Fibroblast of the conjunctiva (primary cell): ENCODE measurements around the gene ARMH4.
A peak's percentile ranks its signal among the peaks of the same experiment; 100 is the strongest.

Experiments used
- DNase-seq: peaks from one replicate; pipeline ENCODE4 v3.0.0-alpha.2; 2010; ENCODE audit warnings: low read depth

ARMH4 gene, protein sequence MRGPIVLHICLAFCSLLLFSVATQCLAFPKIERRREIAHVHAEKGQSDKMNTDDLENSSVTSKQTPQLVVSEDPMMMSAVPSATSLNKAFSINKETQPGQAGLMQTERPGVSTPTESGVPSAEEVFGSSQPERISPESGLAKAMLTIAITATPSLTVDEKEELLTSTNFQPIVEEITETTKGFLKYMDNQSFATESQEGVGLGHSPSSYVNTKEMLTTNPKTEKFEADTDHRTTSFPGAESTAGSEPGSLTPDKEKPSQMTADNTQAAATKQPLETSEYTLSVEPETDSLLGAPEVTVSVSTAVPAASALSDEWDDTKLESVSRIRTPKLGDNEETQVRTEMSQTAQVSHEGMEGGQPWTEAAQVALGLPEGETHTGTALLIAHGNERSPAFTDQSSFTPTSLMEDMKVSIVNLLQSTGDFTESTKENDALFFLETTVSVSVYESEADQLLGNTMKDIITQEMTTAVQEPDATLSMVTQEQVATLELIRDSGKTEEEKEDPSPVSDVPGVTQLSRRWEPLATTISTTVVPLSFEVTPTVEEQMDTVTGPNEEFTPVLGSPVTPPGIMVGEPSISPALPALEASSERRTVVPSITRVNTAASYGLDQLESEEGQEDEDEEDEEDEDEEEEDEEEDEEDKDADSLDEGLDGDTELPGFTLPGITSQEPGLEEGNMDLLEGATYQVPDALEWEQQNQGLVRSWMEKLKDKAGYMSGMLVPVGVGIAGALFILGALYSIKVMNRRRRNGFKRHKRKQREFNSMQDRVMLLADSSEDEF

DNA sequence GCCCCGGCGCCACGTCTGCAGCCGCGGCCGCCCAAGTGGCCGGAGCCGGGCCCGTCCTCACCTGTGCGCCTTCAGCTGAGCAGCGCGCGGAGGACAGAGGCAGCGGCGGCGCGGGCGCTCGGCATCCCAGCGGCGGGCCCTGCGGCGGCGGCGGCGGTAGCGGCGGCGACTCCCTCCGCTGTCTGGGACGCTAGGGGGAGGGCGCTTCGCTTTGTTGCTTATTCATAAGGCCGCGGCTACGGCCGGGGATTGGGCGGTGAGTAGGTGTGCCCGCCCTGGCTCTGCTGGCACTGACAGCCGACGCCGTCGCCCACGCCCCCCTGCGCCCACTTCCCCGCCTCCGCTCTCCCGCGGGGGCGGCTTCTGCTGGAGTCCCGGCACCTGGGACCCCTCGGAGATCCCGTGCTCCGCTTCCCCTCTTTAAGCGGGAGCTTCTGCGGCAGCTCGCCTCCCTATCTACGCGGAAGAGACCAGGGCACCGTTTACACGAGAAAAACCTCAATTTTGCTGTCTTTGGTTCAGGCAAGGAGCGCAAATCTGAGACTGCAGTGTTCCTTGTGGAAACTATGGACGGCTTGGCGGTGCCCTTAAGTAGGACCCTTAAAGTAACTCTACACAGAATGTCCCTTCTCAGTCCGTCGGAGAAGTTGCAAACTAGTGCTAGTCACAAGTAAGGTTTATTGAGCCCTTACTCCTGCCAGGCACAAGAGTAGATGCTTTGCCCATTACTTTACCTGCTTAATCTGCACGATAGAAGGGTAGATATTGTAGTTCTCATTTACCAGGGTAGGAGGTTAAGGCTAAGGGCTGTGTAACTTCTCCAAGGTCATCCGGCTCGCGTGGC is at the start of gene ARMH4:
Gene ARMH4, minus strand, starts transcription at position 200 of the 844 bp plus-strand sequence. CDS start 12,855 bp downstream, outside the sequence.
- peak; percentile 35 for DNase-seq

DNA sequence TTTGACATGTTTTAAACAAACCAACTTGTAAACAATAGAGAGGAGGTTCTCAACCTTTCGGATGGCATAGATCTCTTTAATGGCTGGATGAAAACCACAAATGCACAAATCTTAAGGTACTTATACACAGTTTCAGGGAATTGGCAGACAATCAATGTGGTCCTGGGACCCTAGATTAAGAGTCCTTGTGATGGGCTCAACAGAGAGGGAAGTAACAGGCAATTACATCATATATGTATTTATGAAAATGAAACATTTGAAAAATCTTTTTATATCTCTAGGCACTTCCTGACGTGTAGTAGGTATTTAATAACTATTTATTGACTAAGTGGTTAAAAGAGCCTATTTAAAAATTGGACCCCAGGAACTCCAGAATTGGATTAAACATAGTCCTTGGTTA is 48.8 kb upstream of the ARMH4 start:
- no peak for DNase-seq

DNA sequence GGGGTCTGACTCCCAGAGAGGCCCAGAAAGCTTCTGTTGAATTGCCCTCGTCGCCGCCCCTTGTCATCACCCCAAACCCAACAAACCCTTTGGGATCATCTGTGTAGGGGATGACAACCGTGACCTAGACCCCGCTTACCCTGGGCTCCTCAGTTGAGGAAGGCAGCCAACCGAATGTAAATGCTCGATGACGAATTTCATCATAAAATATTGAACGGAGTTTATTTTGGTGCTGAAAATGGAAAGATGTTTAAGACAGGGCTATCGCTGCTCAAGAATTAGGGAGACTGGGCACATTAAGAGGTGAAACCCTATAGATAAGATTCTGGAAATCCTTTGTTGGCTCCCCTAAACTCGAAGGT is 48.4 kb upstream of the ARMH4 start:
- no peak for DNase-seq

DNA sequence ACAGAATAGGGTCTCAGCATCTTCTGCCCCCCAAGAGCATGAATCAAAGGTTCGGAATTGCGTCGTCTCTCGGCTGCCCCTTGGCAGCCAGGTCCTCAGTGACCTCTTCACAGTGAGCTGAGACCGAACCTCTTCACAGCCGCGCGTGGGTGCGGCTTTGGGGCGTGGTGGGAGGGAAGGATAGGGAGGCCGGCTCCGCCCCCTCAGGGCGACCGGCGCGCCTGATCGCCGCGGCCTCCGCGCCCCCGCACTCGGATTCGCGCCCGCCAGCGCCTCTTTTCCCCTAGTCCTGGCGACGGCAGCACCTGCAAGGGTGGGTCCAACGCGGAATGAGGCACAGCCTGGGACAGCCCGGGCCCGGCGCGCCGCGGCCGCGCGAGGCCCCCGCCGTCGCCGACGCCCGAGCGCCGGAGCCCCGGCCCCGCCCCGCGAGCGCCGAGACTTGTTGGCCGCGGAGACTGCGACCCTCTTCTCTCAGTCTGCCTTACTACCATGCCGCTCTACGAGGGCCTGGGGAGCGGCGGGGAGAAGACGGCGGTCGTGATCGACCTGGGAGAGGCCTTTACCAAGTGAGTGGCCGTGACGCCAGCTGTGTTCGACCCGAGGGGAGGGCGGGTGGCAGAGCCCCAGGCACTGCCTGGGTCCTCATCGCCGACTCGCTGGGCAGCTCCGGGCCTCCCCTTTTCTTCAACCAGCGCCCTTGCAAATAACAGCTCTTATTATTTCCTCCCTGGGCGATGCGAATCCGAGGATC is 47.9 kb upstream of the ARMH4 start, which contains the start of gene ACTR10:
Gene ACTR10, plus strand, starts transcription at position 424 of the 754 bp plus-strand sequence. Its CDS starts 69 bp downstream, at position 493.
- peak; percentile 41 for DNase-seq

DNA sequence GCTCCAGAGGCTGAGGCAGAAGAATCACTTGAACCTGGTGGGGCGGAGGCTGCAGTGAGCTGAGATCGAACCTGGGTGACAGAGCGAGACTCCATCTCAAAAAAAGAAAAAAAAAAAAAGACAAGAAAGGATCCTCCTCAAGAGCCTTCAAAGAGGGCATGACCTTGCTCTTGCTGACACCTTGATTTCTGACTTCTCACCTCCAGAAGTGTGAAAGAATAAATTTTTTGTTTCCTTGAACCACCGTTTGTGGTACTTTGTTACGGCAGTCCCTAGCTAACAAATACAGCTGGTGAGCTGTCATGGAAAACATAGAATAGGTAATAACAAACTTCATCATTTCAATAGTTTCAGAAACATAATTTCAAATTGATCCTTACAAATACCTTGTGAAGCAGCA is 46.1 kb upstream of the ARMH4 start:
- no peak for DNase-seq

DNA sequence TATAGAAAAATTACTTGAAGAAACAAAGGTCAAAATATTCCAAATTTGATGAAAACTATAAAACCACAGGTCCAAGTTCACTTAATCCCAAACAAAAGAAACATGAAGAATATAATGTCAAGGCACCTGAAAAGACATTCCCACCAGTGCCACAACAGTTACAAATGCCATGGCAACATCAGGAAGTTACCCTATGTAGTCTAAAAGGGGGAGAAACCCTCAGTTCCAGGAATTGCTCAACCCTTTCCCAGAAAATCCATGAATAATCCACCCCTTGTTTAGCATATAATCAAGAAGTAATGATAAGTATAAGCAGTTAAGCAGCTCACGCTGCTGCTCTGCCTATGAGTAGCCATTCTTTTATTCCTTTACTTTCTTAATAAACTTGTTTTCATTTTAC is 44.2 kb upstream of the ARMH4 start:
- DNase-seq = no peak

DNA sequence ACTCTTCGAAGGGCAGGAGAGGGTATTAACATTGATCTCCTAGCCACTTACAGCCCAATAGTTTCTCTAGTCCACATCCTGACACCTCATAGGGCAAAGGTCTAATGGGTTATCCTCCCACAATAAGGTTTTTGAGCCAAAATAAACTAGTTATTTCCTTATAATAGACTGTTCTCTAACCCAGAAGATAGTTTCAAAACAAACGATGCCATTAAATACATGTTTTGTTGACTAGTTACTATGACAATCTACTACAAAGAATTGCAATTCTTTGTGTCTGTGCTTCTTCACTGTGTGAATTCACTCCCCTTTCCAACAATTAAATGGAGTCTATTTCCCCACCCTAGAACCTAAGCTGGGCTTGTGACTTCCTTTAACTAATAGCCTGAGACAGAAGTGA is 41.5 kb upstream of the ARMH4 start:
- DNase-seq = no peak

DNA sequence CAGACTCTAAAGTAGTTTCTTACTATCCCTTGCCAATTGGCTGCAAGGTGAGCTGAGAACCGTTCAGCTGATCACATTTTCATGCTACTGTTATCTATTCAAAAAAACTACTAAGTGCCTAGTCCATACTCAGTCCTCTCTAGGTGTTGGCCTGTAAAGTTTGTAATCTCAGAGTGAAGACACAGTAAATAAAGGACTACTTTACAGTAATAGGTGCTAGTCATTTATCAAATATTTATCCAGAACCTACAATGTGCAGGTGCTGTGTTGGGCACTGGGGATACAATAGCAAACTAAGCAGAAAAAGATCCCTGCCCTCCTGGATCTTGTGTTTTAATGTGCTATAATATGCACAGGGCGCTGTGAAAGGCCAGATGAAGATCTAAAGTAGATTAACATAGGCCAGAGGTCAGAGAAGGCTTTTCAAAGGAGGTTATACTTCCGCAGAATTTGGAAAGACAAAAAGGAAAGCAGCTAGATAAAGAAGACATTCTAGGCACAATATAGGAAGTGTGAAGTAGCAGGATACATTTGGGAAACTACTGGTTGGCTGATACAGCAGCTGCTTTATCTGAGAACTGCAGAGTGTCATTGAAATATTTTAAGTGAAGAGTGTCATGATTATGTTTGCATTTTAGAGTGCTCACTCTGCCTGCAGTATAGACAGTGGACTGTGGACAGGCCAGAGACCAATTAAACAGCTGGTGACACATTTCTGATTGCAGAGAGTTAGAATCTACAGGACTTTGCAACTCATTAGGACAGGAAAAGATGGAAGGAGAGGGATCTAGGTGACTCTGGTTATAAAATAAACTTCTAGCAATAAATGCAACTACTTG is 40.0 kb upstream of the ARMH4 start:
- DNase-seq = no peak

DNA sequence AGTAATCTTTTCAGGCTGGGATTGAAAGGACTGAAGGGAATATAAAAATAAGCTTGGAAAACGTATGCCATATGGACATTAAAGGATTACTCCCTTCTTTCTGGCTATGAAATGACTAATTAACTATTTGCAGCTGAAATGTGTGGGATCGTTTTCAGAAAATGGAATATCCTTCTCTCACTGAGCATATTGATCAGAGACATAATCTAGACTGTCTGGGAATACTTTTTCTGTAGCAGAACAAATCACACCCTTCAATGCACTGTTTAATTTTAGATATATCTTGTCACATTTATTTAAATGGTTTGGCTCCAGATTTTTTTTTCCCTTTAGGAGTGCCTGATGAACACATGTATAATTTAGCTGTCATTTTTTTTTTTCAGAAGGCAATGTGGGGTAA is 37.2 kb upstream of the ARMH4 start:
- DNase-seq = no peak

DNA sequence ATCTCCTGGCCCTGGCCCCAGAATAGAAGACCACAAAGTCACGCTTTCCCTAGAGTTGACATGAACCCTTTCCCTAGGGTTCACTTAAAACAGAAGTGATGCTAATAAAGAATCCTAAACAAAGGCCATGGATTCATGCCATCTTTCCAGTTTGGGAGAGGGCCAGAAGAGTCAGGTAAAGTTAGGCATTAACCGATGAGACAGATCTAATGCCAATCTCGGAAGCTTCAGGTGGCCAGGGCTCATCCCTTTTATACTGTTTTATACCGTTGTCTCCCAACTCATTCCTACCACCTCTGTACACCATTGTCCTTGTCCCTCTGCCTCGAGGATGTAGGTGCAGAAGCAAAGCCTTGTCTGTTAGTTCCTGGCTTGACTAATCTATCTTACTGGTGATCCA is 25.1 kb upstream of the ARMH4 start:
- no peak for DNase-seq

DNA sequence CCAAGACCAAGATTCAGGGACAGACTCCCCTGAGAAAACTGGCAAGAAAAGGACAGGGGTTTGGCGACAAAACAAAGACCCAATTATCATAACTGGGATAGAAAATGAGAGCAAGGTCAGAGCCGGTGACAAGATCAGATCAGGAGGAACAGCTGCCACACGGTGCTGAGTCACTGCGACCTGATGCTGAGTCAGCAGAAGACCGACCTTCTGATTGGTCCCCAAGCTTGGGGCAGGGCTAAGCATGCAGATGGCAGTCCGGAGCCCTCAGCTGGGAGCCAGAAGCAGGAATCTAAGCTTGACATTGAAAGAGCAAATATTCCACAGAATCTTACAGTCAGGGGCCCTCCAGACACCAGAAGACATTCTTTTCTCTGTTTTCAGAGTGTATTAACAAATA is 19.1 kb upstream of the ARMH4 start:
- peak; percentile 62 for DNase-seq

DNA sequence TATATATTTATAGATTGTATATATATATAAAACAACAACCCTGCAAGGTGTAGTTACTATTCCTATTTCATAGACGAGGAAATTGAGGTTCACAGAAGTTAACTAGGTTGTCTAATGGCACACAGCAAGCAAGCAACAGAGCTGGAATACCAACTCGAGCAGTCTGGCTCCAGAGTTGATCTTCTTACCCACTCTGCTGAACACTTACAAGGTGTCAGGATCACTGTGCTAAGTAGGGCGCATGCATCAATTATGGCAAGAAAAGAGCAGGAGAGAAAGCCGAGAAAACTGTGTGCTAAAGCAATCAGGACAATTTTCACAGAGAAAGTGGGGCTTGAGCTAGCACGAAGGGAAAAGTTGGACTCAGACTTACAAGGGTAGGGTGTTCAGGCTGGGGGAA is 15.9 kb upstream of the ARMH4 start:
- DNase-seq = no peak

DNA sequence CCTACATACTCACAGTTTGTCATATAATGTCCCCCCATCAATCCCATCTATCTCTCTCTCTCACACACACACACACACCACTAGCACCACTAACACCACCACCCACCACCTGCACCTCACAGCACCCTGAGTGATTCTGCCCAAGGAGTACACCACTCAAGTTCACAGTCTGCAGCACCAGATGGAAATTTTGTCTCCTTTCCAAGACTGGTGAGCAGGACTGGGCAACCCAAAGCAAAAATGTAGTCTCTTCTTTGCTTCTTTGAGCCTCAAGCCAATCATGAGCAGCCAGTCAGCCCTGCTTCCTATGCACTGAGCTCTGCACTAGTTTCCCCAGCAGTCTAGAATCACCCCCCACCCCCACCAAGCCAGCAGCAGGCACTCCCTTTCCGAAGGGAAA is 15.0 kb upstream of the ARMH4 start:
- DNase-seq = no peak

DNA sequence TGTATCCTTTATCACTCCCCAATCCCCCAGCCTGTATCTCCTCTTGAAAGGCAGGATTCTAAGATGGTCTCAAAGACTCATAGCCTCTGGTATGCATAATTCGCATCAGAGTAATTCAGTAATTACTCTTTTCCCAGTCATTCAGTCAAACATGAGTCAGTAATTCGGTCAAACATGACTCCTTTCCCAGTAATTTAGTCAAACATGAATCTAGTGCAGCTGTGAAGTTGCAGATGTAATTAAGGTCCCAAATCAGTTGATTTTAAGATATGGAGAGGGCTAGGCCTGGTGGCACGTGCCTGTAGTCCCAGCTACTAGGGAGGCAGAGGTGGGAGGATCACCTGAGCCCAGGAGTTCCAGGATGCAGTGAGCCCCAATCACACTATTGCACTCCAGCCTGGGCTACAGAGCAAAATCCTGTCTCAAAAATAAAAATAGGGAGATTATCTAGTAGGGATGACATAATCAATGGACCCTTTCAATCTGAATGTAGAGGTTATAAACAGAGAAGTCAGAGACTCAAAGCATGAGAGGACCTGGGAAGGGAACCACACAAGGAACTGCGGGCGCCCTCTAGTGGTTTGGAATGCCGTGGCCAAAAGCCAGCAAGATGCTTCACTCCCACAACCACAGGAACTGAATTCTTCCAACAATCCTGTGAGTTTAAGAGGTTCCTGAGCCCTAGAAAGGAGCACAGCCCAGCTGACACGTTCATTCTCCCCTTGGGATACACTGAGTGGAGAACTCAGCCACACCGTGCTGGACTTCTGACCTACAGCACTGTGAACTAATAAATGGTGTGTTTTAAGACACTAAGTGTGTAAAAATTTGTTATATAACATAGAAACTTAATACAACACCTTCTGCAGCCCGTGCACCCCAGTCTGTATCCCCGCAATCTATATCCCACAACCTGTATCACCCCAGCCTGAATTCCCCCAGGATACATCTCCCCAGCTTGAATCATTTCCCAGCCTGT is 14.3 kb upstream of the ARMH4 start:
- DNase-seq = peak; percentile 59

DNA sequence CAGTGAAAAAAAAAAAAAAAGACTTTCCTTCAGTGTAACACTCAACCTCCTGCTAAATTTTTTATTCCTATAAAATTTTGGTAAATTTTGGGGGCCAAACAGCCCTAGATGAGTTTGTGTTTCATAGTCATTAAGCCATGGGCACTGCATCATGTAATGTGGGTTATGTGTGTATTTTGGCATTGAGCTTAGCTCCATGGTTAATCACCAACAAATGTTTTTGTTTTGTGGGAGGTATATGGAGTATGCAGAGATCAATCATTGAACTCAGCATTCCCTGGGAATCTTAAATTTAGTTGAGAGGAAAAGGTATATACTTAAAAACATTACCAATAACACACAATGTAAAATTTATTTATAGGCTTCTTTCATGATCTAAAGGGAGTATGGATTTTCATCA is 8.5 kb upstream of the ARMH4 start:
- DNase-seq = no peak

DNA sequence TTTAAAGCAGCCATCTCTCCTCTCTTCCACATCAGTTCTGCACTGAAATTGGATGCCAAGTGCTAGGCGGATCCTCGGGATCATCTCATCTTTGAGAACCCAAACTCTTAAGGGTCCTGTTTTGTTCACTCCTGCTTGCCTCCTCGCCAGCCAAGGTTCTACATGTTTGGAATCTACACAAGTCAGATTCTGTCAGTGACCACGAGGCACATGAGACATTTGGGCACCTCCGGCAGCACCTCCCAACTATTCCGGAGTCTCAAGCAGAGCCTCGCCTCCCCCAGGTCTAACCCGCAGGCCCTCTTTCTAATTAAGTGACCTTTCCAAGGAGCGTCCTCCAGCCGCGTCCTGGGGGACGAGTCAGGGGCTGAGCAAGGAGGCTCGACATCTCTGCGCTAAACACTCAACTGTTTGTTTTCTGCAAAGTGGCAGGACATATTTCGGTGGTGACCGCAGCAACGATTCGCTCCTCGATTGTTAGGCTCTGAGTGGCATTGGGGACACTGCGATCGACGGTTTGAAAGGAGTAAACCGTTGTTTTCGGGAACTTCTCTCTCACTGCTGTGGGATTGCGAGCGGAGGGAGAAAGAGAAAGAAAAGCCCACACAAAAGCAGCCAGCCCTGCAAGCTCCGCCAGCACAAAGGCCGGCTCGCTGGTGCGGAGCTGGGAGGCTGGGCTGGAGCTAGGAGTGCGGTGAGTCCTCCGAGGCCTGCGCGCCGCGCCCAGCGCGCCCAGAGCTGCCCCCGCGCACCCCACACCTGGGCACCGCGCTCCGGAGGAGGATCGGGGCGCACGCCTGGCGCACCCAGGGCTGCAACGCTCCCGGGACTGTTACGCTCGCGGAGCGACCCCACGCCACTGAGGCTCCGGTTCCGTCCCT is 640 bp downstream of the ARMH4 start:
- DNase-seq = no peak

DNA sequence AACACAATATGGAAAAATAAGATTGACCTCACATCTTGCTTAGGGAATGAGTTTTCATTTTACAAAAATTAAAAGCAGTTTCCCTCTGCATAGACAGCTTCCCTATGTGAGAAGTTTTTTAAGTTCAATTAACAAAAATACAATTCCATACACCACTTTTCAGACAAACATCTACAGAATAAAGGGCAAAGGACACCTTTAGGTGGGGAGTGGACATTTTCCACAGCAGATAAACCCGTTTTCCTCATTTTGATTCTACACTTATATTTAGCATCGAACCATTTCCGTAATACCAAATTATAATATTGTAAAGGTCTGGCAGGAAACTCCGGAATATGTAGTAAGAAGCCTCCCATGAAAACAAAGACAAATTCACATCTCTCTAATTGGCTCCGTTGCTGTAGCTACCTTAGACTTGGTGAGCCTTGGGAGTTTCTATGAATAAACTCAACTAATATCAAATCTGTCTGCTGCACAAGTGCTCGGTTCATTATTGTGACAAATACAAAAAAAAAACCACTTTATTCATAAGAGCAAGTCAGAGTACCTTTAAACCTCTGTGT is 1.7 kb downstream of the ARMH4 start:
- no peak for DNase-seq

DNA sequence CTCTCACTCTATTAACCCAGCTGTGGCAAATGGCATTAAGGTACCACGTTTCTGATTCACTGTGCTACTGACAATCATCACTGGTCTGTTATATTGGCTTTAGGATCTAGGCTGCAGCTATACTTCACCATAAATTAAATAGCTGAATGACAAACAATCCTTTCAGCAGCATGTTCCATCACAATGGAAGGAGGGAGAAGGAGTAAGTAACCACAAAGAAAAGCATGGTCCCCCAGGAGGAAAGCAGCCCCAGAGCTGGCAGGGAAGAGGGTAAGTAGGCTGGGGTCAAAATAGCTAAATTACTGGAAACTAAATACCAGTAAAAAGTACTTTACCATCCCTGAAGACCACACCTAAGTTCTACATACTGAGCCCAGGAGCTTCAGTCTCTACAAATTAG is 2.8 kb downstream of the ARMH4 start:
- no peak for DNase-seq
